ENCODE measurements around the gene CNTRL.
A peak's percentile ranks its signal among the peaks of the same experiment; 100 is the strongest.
"Not testable (repeated sequence)": the region's sequence is repeated elsewhere in the genome, so short reads cannot be mapped to it uniquely, and the experiment has no call there.

CNTRL gene, protein sequence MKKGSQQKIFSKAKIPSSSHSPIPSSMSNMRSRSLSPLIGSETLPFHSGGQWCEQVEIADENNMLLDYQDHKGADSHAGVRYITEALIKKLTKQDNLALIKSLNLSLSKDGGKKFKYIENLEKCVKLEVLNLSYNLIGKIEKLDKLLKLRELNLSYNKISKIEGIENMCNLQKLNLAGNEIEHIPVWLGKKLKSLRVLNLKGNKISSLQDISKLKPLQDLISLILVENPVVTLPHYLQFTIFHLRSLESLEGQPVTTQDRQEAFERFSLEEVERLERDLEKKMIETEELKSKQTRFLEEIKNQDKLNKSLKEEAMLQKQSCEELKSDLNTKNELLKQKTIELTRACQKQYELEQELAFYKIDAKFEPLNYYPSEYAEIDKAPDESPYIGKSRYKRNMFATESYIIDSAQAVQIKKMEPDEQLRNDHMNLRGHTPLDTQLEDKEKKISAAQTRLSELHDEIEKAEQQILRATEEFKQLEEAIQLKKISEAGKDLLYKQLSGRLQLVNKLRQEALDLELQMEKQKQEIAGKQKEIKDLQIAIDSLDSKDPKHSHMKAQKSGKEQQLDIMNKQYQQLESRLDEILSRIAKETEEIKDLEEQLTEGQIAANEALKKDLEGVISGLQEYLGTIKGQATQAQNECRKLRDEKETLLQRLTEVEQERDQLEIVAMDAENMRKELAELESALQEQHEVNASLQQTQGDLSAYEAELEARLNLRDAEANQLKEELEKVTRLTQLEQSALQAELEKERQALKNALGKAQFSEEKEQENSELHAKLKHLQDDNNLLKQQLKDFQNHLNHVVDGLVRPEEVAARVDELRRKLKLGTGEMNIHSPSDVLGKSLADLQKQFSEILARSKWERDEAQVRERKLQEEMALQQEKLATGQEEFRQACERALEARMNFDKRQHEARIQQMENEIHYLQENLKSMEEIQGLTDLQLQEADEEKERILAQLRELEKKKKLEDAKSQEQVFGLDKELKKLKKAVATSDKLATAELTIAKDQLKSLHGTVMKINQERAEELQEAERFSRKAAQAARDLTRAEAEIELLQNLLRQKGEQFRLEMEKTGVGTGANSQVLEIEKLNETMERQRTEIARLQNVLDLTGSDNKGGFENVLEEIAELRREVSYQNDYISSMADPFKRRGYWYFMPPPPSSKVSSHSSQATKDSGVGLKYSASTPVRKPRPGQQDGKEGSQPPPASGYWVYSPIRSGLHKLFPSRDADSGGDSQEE (N-terminal part only)

DNA sequence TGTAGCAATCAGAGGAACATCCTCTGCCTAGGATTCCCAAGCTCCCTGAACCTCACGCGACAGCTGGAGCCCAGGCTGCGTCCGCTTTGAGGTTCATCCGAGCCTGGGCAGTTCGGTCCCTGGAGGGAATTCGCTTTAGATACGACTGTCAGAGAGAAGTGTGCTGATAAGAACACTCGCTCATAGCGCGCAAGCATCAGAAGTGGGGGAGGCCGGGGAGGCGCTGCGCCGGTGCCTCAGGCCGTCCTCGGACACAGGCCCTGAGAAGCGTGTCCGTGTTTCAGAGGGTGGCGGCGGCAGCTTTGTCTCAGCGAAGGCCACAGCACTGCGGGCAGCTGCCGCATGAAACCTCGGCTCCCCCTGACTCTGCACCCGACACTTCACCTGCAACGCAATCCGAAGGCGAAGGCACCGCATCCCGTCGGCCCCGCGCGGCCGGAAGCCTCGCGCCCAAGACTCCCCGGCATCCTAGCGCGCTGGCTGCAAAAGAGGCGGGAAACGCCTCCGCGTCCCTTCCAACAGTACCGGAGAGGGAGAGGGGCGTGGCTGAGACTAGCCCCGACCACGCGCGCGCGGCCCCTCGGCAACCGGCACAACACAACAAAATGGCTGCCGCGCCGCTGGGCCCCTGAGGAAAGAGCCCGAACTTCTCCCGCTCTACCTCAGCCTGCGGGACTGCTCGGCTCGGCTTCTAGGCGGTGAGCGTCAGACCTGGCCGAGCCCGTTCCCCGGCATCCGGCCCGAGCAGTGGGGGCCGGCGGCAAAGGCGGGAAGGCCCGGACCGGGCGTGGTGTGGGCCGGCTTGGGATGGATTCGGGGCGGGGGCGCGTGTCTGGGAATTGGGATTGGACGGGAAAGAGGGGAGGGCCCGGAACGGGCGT is at the start of gene CNTRL:
CNTRL (plus strand) TSS at position 586 of the 881 bp plus-strand sequence. CDS start 13,372 bp downstream, outside the sequence.
- peak; percentile 36 for DNase-seq (ENCODE audit: extremely low read depth, low read depth)
- TF ChIP-seq CTCF (IDR thresholded peaks at IDR 0.05; ENCODE audit: low read depth, low read length, missing control alignments), result no peak

GRCh38 chr9:121026260-121026691 is 48.5 kb upstream of the CNTRL start:
- no peak for TF ChIP-seq CTCF (IDR thresholded peaks at IDR 0.05; ENCODE audit: low read depth, low read length, missing control alignments)
- no peak overlapping the region for H3K4me3 ChIP-seq (replicated peaks; ENCODE audit: low read depth, low read length)
- no peak for DNase-seq (ENCODE audit: extremely low read depth, low read depth)

More for the DNA sequence above, at the start of gene CNTRL:
- H3K4me3 ChIP-seq (replicated peaks; ENCODE audit: low read depth, low read length), result peak within 1 kb of the TSS; percentile 78

GRCh38 chr9:121026768-121027167 is 48.0 kb upstream of the CNTRL start:
- no peak for DNase-seq (ENCODE audit: extremely low read depth, low read depth)
- no peak for TF ChIP-seq CTCF (IDR thresholded peaks at IDR 0.05; ENCODE audit: low read depth, low read length, missing control alignments)
- no peak overlapping the region for H3K4me3 ChIP-seq (replicated peaks; ENCODE audit: low read depth, low read length)

DNA sequence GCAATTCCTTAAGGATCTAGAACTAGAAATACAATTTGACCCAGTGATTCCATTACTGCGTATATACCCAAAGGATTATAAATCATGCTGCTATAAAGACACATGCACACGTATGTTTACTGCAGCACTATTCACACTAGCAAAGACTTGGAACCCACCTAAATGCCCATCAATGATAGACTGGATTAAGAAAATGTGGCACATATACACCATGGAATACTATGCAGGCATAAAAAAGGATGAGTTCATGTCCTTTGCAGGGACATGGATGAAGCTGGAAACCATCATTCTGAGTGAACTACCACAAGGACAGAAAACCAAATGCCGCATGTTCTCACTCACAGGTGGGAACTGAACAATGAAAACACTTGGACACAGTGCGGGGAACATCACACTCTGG is 46.5 kb upstream of the CNTRL start:
- not testable (repeated sequence) for DNase-seq (ENCODE audit: extremely low read depth, low read depth); H3K4me3 ChIP-seq (replicated peaks; ENCODE audit: low read depth, low read length)

GRCh38 chr9:121029469-121029868 is 45.3 kb upstream of the CNTRL start:
- DNase-seq (ENCODE audit: extremely low read depth, low read depth), result no peak
- TF ChIP-seq CTCF (IDR thresholded peaks at IDR 0.05; ENCODE audit: low read depth, low read length, missing control alignments), result no peak
- H3K4me3 ChIP-seq (replicated peaks; ENCODE audit: low read depth, low read length), result no peak overlapping the region

GRCh38 chr9:121034529-121034928 is 40.2 kb upstream of the CNTRL start:
- no peak for DNase-seq (ENCODE audit: extremely low read depth, low read depth)
- TF ChIP-seq CTCF (IDR thresholded peaks at IDR 0.05; ENCODE audit: low read depth, low read length, missing control alignments), result no peak
- no peak overlapping the region for H3K4me3 ChIP-seq (replicated peaks; ENCODE audit: low read depth, low read length)

DNA sequence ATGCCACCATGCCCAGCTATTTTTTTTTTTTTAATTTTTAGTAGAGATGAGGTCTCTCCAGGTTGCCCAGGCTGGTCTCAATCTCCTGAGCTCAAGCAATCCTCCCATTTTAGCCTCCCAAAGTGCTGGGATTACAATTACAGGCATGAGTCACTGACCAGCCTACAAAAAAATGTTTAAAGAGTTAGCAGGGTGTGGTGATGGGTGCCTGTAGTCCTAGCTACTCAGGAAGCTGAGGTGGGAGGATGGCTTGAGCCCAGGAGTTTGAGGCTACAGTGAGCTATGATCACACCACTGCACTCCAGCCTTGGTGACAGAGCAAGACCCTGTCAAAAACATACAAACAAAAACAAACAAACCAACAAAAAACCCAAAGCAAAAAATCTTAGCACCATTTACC is 39.0 kb upstream of the CNTRL start:
- H3K4me3 ChIP-seq (replicated peaks; ENCODE audit: low read depth, low read length); DNase-seq (ENCODE audit: extremely low read depth, low read depth): not testable (repeated sequence)
